GM12875 (cell line): ENCODE data around the gene PCDH15.
"Not testable (repeated sequence)": the region's sequence is repeated elsewhere in the genome, so short reads cannot be mapped to it uniquely, and the experiment has no call there.

Experiments used
- H3K4me3 ChIP-seq: one replicate; pipeline ENCODE4 v1.5.1; 2011; ENCODE audit warnings: low read depth, low read length, control low read depth
- TF ChIP-seq, protein P1 (sequence below): IDR thresholded peaks from 2 replicates; pipeline ENCODE4 v1.5.1; 2011; ENCODE audit warnings: low read depth, mild to moderate bottlenecking, control low read depth, inconsistent platforms, low read length, moderate library complexity, borderline replicate concordance; ENCODE audit not compliant: insufficient read depth

The PCDH15 gene

DNA sequence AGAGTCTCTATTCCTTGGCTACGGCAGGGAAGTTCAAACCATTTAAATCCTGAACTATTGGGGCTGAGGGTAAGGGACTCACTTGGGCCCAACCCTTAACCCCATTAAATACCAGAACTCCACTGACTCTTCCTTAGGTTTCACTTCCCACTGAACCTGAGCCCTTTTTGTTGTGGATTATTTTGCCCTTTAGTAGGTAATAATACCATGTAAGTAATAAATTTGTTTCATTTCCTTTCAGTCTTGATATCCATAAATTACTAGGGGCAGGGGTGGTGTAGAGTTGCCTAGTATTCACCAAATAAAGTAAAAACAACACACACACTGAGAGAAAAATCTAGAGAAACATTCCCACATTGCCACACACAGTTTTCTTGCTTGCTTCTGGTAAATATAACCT, 352.0 kb downstream of the PCDH15 start:
- H3K4me3 ChIP-seq, result no peak overlapping the region
- TF ChIP-seq, protein P1, sequence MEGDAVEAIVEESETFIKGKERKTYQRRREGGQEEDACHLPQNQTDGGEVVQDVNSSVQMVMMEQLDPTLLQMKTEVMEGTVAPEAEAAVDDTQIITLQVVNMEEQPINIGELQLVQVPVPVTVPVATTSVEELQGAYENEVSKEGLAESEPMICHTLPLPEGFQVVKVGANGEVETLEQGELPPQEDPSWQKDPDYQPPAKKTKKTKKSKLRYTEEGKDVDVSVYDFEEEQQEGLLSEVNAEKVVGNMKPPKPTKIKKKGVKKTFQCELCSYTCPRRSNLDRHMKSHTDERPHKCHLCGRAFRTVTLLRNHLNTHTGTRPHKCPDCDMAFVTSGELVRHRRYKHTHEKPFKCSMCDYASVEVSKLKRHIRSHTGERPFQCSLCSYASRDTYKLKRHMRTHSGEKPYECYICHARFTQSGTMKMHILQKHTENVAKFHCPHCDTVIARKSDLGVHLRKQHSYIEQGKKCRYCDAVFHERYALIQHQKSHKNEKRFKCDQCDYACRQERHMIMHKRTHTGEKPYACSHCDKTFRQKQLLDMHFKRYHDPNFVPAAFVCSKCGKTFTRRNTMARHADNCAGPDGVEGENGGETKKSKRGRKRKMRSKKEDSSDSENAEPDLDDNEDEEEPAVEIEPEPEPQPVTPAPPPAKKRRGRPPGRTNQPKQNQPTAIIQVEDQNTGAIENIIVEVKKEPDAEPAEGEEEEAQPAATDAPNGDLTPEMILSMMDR, result no peak

DNA sequence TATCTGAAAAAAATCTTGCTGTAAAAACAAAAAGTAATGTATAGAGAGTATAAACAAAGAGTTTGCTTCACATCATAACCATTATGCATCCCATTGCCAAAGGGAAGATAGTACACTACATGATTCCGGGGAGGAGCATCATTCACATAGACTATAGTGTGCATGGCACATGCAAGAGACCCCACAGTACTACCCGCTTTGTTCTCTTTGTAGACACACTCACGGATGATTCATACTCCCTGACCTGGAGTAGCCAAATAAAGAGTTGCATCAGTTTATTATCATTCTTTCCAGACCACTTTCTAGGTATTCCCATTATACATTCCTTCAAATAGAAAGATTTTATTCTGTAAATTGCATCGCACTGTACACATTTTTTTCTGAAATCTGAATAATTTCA, 356.9 kb downstream of the PCDH15 start:
- TF ChIP-seq, protein P1, result no peak
- H3K4me3 ChIP-seq, result no peak overlapping the region

DNA sequence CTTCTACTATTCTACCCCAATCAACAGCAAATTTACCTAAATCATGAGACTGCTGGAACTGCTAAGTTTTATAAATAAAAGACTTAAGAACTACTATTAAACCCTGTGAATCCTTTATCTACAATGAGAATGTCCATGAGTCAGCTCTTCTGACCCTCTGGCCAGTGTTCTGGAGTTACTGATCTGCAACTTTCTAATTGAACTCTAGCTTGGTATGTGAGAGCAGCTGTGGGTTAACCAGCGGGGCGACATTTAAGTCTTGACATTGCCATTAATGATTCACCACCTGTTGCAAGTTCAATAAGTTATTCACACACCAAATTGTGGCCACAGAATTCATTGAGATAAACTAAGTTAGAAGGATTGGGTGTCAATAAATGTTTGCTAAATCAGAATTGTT, 359.8 kb downstream of the PCDH15 start:
- TF ChIP-seq, protein P1, result no peak
- no peak overlapping the region for H3K4me3 ChIP-seq

DNA sequence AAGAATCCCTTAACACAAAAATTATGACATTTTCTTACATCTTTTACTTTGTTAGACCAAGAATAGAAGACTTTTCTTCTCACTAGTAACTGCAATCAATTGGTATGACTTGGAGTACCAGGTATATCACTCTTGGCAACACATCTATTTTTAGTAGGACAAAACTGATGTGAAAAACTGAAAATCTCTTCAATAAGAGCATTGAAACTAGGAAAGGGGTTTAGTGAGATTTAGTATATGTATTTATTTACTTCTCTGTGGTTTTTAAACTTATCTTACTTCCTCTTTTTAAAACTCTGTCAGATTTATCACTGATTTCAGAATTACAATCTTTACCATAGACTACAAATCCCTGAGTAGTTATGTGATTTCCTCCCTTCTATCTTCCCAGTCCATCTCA, 366.2 kb downstream of the PCDH15 start:
- H3K4me3 ChIP-seq, result no peak overlapping the region
- TF ChIP-seq, protein P1, result no peak

DNA sequence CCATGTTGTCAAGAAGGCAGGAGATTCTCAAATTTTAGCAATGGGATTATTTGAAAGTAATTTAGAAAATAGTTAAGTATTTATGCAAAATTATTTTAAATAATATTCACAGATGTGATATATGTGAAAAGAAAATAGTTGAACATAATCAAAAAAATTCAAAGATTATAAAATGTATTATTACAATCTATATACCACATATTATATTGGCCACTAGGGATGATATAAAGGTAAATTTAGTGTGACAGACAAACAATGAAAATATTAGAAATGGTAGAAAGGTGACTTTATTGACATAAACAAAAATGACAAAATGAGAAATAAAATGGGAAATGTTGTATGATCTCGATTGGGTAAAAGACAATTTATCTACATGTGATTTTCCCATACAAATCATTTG, 385.5 kb downstream of the PCDH15 start:
- TF ChIP-seq, protein P1, result no peak
- H3K4me3 ChIP-seq, result no peak overlapping the region

DNA sequence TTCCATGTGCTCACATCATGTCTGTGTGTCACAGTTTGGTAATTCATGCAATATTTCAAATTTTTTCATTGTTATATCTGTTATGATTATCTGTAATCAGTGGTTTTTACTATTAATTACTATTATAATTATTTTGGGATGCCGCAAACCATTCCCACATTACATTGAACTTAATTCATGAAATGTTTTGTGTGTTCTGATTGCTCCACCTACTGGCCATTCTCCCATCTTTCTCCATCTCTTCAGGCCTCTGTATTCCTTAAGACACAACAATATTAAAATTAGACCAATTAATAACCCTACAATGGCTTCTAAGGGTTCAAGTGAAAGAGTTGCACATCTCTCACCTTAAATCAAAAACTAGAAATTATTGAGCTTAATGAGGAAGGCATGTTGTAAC, 398.5 kb downstream of the PCDH15 start:
- no peak overlapping the region for H3K4me3 ChIP-seq
- TF ChIP-seq, protein P1, result 0 out of 2 replicates have a peak, but pooled peaks have one; percentile 2

DNA sequence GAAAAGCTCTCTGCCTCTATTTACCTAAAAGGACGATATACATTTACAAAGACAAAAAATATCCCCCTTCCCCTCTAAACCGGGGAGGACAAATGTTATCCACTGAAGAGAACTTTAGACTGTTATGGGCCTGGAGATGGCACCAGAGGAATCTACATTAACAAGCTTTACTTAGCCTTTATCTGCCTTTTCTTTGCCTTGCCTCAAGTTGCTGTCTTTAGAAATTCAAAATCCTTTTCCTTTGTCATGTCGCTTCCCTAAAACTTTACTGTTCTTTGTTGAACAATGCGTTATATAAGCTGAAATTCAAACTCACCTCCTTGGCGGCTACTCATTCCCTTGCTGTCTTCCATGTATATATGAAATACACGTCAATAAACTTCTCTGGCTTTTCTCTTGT, 405.0 kb downstream of the PCDH15 start:
- TF ChIP-seq, protein P1, result no peak
- no peak overlapping the region for H3K4me3 ChIP-seq

DNA sequence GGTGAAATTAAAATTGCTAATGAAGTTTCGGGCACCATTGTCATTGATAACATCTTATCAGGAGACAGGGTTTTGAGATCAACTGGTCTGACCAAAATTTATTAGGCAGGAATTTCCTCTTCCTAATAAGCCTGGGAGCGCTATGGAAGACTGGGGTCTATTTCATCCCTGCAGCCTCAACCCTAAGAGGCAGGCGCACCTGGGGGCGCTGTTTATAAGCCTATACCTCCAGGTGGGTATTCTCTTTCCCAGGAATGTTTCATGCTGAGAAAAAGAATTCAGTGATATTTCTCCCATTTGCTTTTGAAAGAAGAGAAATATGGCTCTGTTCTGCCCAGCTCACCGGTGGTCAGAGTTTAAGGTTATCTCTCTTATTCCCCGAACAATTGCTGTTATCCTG, 406.4 kb downstream of the PCDH15 start:
- not testable (repeated sequence) for H3K4me3 ChIP-seq
